SK-N-SH (cell line): ENCODE measurements around the gene PHC2. TPM values are rescaled to one million over a fixed set of nuclear protein-coding genes. Genes with fewer than 3 reads are reported as not detected.

ENCODE experiments used
- CTCF ChIA-PET: fragments of 300-600, 350-600 bp; formaldehyde crosslinking; extraction: SDS; loops from one replicate; lab custom pipeline; 2021; lab: Yijun Ruan, JAX
- POLR2A ChIA-PET: fragments of 350-600 bp; sonication (Branson Sonifier 250); formaldehyde crosslinking; extraction: SDS; loops from one replicate; lab custom pipeline; 2020; ENCODE audit warnings: antibody characterized with exemption, inconsistent platforms; lab: Yijun Ruan, JAX
- DNase-seq: peaks from one replicate; pipeline ENCODE4 v3.0.0; 2012
- H2AFZ ChIP-seq: fragments of 200-600 bp; sonication (generic); 2 replicates; pipeline ENCODE4 v1.8.1; 2016; ENCODE audit warnings: antibody characterized with exemption, mild to moderate bottlenecking, low read depth
- H3F3A ChIP-seq: fragments of 200-600 bp; sonication (generic); replicated peaks from 2 replicates; pipeline ENCODE3; 2016; ENCODE audit warnings: antibody characterized with exemption, mild to moderate bottlenecking; ENCODE audit not compliant: insufficient read depth
- H3K27ac ChIP-seq, 2 experiments: fragments of 200-500 bp in 1 of 2; fragments of 200-600 bp in 1 of 2; sonication (Bioruptor generic) in 1 of 2; sonication (generic), shearing (Covaris generic) in 1 of 2; 2 replicates each; pipeline versions ENCODE4 v1.5.1 to v1.6.1; 2014 to 2016; ENCODE audit warnings: low read depth in 2 of 2, inconsistent platforms in 1 of 2, low read length in 1 of 2, mild to moderate bottlenecking in 1 of 2, mixed read lengths in 1 of 2
- H3K27me3 ChIP-seq: fragments of 200-600 bp; sonication (generic), shearing (Covaris generic); 2 replicates; pipeline ENCODE4 v1.6.1; 2016; ENCODE audit warnings: mixed run types; ENCODE audit not compliant: insufficient read depth
- H3K36me3 ChIP-seq, 2 experiments: fragments of 200-500 bp in 1 of 2; fragments of 200-600 bp in 1 of 2; sonication (Bioruptor generic) in 1 of 2; sonication (generic) in 1 of 2; replicated peaks in 1 of 2; 2 replicates each; pipeline versions ENCODE3 to v1.5.1; 2014 to 2016; ENCODE audit warnings: low read length in 1 of 2, mild to moderate bottlenecking in 1 of 2; ENCODE audit not compliant: insufficient read depth in 2 of 2, control insufficient read depth in 1 of 2
- H3K4me1 ChIP-seq, 2 experiments: fragments of 200-500 bp in 1 of 2; fragments of 200-600 bp in 1 of 2; sonication (Bioruptor generic) in 1 of 2; sonication (generic), shearing (Covaris generic) in 1 of 2; 2 replicates each; pipeline versions ENCODE4 v1.5.1 to v1.6.1; 2014 to 2016; ENCODE audit warnings: low read depth in 1 of 2, low read length in 1 of 2, mixed run types in 1 of 2; ENCODE audit not compliant: insufficient read depth in 2 of 2, control insufficient read depth in 1 of 2
- H3K4me2 ChIP-seq: fragments of 200-600 bp; sonication (generic), shearing (Covaris generic); 2 replicates; pipeline ENCODE4 v1.6.1; 2017; ENCODE audit warnings: mixed run types
- H3K4me3 ChIP-seq, 2 experiments: fragments of 200-500 bp in 1 of 2; fragments of 200-600 bp in 1 of 2; sonication (Bioruptor generic) in 1 of 2; sonication (generic), shearing (Covaris generic) in 1 of 2; 2 replicates each; pipeline versions ENCODE4 v1.5.1 to v1.8.1; 2014 to 2016; ENCODE audit warnings: low read depth in 2 of 2, inconsistent platforms in 1 of 2, low read length in 1 of 2, mild to moderate bottlenecking in 1 of 2, mixed read lengths in 1 of 2, moderate library complexity in 1 of 2
- H3K79me2 ChIP-seq: fragments of 200-600 bp; sonication (generic); 2 replicates; pipeline ENCODE4 v1.8.1; 2017; ENCODE audit warnings: mild to moderate bottlenecking; ENCODE audit not compliant: insufficient read depth
- H3K9ac ChIP-seq: fragments of 200-600 bp; sonication (generic); 2 replicates; pipeline ENCODE4 v1.6.1; 2017; ENCODE audit warnings: mixed run types
- H3K9me2 ChIP-seq: fragments of 200-600 bp; sonication (generic); 2 replicates; pipeline ENCODE4 v1.6.1; 2017; ENCODE audit warnings: mixed run types
- H3K9me3 ChIP-seq: fragments of 200-600 bp; sonication (generic); 2 replicates; pipeline ENCODE4 v1.6.1; 2017; ENCODE audit warnings: mixed run types, mild to moderate bottlenecking, moderate library complexity
- H4K20me1 ChIP-seq: fragments of 200-600 bp; sonication (generic); 2 replicates; pipeline ENCODE4 v1.6.1; 2017; ENCODE audit warnings: mild to moderate bottlenecking, mixed run types; ENCODE audit not compliant: insufficient read depth
- ELF1 ChIP-seq: IDR thresholded peaks from 2 replicates; pipeline ENCODE4 v1.4.0; 2012
- EP300 ChIP-seq, 2 experiments: IDR thresholded peaks; 2 replicates each; pipeline versions ENCODE4 v1.4.0 to v1.6.1; 2012; ENCODE audit warnings: borderline replicate concordance in 1 of 2, low read depth in 1 of 2, low read length in 1 of 2
- EZH2phosphoT487 ChIP-seq: fragments of 200-600 bp; sonication (generic); IDR thresholded peaks from 2 replicates; pipeline ENCODE4 v1.6.1; 2017; ENCODE audit warnings: low read depth, mixed run types, mild to moderate bottlenecking, antibody characterized with exemption, moderate library complexity, borderline replicate concordance
- MXI1 ChIP-seq: IDR thresholded peaks from 2 replicates; pipeline ENCODE4 v1.6.1; 2012; ENCODE audit warnings: mild to moderate bottlenecking, low read depth, low read length, improper control_type of control experiment
- RFX5 ChIP-seq: IDR thresholded peaks from 2 replicates; pipeline ENCODE4 v1.6.1; 2012; ENCODE audit warnings: mild to moderate bottlenecking, improper control_type of control experiment, low read length
- RXRA ChIP-seq: IDR thresholded peaks from 2 replicates; pipeline ENCODE4 v1.4.0; 2012; ENCODE audit warnings: low read depth, mild to moderate bottlenecking, borderline replicate concordance
- SIN3A ChIP-seq: IDR thresholded peaks from 2 replicates; pipeline ENCODE4 v1.6.1; 2012; ENCODE audit warnings: low read depth, mild to moderate bottlenecking, low read length, moderate library complexity, borderline replicate concordance
- SMC3 ChIP-seq: IDR thresholded peaks from 2 replicates; pipeline ENCODE4 v1.6.1; 2012; ENCODE audit warnings: low read depth, low read length, improper control_type of control experiment
- TCF12 ChIP-seq: IDR thresholded peaks from 2 replicates; pipeline ENCODE4 v1.4.0; 2012
- TEAD4 ChIP-seq: IDR thresholded peaks from 2 replicates; pipeline ENCODE4 v1.4.0; 2012; ENCODE audit warnings: mild to moderate bottlenecking, borderline replicate concordance; ENCODE audit not compliant: insufficient read depth
- WGBS: methylation state at CpG from one replicate; pipeline ENCODE4 v1.1.6; 2017; ENCODE audit warnings: low lambda C conversion rate; 5-methylcytosine and 5-hydroxymethylcytosine counted together
- polyA plus RNA-seq, 3 experiments: library from polyadenylated mRNA; depleted of rRNA; stranded (reverse); fragments of >200 nt; gene quantifications; 2 replicates each; pipeline ENCODE4 v1.2.3, GENCODE V29; 2012
- TF ChIP-seq, protein P1 (sequence below): IDR thresholded peaks from 2 replicates; pipeline ENCODE4; 2012
- TF ChIP-seq, protein P2 (sequence below): IDR thresholded peaks from 2 replicates; pipeline ENCODE4 v1.4.0; 2012; ENCODE audit warnings: low read depth, borderline replicate concordance
- TF ChIP-seq, protein P3 (sequence below): fragments of 150-350 bp; IDR thresholded peaks from 2 replicates; pipeline ENCODE4 v1.6.1; 2017; ENCODE audit warnings: antibody characterized with exemption, low read length, low read depth, borderline replicate concordance
- TF ChIP-seq, protein P4 (sequence below): IDR thresholded peaks from 2 replicates; pipeline ENCODE4 v1.4.0; 2012; ENCODE audit warnings: low read depth

Gene PHC2
- polyA plus RNA-seq, 1 of the 3 experiments (the other 2 are of a cell fraction) = 98.7 TPM

DNA sequence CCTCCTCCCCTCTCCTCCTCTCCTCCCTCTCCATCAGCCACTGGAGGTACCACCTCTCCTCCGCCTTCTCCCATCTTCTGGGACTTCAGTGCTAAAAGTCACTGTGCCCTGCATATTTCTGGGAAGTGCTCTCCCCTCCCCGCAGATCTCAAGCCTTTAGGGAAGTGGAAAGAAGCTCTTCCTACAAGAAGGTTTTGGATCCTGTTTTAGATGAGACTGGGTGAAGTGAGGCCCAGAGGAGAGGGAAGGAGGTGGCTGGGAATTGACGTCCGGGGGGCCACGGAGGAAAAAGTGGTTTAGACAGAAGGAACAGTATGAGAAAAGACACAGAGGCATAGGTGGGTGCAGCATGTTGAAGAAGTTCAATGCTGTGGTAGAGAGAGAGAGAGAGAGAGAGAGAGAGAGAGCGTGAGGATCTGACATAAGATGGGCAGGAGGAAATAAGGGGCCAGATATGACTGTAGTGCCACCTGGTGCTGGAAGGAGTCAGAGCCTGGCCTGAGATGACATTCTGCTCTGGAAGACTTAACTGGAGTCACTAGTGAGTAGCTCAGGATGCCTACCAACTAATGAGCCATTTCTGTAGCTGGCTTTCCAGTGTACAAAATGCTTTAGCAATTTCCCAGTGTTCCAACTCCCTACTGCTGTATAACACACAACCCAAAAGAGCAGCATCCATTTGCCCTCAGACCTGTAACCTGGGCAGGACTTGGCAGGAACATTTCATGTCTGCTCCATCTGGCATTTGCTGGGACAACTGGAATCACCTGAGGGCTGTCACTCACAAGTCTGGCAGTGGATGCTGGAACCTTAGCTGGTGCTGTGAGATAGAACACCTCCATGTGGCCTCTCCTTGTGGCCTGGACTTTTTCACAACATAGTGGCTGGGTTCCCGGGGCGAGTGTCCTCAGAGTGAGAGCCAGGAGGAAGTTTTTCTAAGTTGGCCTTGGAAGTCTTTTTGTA is 24.9 kb upstream of the PHC2 start (continued):
- TF ChIP-seq, protein P1, sequence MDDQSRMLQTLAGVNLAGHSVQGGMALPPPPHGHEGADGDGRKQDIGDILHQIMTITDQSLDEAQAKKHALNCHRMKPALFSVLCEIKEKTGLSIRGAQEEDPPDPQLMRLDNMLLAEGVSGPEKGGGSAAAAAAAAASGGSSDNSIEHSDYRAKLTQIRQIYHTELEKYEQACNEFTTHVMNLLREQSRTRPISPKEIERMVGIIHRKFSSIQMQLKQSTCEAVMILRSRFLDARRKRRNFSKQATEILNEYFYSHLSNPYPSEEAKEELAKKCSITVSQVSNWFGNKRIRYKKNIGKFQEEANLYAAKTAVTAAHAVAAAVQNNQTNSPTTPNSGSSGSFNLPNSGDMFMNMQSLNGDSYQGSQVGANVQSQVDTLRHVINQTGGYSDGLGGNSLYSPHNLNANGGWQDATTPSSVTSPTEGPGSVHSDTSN = peak; percentile 53
- peak; percentile 92 for TF ChIP-seq SMC3
- no peak for TF ChIP-seq MXI1
- TF ChIP-seq EZH2phosphoT487 = no peak
- TF ChIP-seq SIN3A = peak; percentile 33; the same call in 1 of the 2 replicates
- TF ChIP-seq, protein P2, sequence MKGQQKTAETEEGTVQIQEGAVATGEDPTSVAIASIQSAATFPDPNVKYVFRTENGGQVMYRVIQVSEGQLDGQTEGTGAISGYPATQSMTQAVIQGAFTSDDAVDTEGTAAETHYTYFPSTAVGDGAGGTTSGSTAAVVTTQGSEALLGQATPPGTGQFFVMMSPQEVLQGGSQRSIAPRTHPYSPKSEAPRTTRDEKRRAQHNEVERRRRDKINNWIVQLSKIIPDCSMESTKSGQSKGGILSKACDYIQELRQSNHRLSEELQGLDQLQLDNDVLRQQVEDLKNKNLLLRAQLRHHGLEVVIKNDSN = no peak
- no peak for TF ChIP-seq TEAD4
- no peak for TF ChIP-seq ELF1
- TF ChIP-seq, protein P3, sequence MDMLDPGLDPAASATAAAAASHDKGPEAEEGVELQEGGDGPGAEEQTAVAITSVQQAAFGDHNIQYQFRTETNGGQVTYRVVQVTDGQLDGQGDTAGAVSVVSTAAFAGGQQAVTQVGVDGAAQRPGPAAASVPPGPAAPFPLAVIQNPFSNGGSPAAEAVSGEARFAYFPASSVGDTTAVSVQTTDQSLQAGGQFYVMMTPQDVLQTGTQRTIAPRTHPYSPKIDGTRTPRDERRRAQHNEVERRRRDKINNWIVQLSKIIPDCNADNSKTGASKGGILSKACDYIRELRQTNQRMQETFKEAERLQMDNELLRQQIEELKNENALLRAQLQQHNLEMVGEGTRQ = no peak
- no peak for TF ChIP-seq TCF12
- no peak for TF ChIP-seq RFX5

DNA sequence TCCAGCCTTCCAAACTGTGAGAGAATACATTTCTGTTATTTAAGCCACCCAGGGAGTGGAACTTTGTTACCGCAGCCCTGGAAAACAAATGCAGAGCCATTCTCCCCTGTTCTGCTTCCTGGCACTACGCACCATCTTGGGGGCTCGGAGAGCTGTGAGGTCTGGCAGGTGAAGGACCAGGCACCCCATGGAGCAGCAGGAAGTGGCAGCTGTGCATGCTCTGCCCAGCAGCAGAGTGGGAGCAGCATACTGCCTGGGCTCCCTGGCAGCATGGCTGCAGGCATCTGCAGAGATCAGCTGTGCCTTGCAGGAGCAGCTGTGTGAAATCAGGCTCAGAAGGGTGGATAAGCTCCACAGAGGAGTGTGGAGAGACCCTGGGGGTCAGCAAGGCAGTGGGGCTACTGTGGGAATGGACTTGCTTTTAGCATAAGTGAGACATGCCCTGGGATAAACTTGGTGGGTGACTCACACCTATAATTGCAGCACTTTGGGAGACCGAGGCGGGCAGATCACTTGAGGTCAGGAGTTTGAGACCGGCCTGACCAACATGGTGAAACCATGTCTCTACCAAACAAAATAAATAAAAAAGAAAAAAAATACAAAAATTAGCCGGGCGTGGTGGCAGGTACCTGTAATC is 23.9 kb upstream of the PHC2 start:
- no peaks in the 10 kb centered on the region for H3K79me2 ChIP-seq
- H3K27ac ChIP-seq = no peak overlapping the region
- no peaks in the 10 kb centered on the region for H3K36me3 ChIP-seq
- peaks cover 3% of the 10 kb centered on the region for H3F3A ChIP-seq
- CTCF ChIA-PET = interaction anchor here (0.6 to 6.4 kb wide), 13 partner anchors 12 to 360 kb away, joined by 3 to 58 read pairs (median 4); partner anchors contain the start of genes A3GALT2 and ZSCAN20
- no peak overlapping the region for H3K4me3 ChIP-seq
- no peak for TF ChIP-seq RFX5
- TF ChIP-seq RXRA = no peak
- no peak for TF ChIP-seq EP300 (IDR thresholded peaks at IDR 0.05; ENCODE audit: borderline replicate concordance in 1 of 2, low read depth in 1 of 2, low read length in 1 of 2)
- TF ChIP-seq EZH2phosphoT487 = no peak
- no peak for TF ChIP-seq SMC3
- TF ChIP-seq, protein P2 = no peak
- TF ChIP-seq, protein P4, sequence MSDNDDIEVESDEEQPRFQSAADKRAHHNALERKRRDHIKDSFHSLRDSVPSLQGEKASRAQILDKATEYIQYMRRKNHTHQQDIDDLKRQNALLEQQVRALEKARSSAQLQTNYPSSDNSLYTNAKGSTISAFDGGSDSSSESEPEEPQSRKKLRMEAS = no peak
- TF ChIP-seq, all 33 proteins: peak for 0
- H3K27me3 ChIP-seq = no peaks in the 10 kb centered on the region
- H2AFZ ChIP-seq = no peak overlapping the region
- H3K9ac ChIP-seq = no peak overlapping the region
- WGBS = 93% methylated on average over 6 of the region's 8 CpGs
- H4K20me1 ChIP-seq = no peaks in the 10 kb centered on the region
- no peak for DNase-seq
- POLR2A ChIA-PET = no interaction called here
- no peaks in the 10 kb centered on the region for H3K9me2 ChIP-seq
- no peaks in the 10 kb centered on the region for H3K9me3 ChIP-seq
- peaks cover 0 to 6% of the 10 kb centered on the region in 2 experiments; a peak in 2 of 4 replicates for H3K4me1 ChIP-seq
- no peak overlapping the region for H3K4me2 ChIP-seq
